IPS DF 4.7 (cell line): ENCODE data around the gene ALOX15.
"Not testable (repeated sequence)": the region's sequence is repeated elsewhere in the genome, so short reads cannot be mapped to it uniquely, and the experiment has no call there.

Experiments used
- DNase-seq: peaks from one replicate; pipeline ENCODE4 v3.0.0-alpha.2; 2013; ENCODE audit warnings: low spot score; ENCODE audit errors: extremely low read depth

Gene ALOX15, protein sequence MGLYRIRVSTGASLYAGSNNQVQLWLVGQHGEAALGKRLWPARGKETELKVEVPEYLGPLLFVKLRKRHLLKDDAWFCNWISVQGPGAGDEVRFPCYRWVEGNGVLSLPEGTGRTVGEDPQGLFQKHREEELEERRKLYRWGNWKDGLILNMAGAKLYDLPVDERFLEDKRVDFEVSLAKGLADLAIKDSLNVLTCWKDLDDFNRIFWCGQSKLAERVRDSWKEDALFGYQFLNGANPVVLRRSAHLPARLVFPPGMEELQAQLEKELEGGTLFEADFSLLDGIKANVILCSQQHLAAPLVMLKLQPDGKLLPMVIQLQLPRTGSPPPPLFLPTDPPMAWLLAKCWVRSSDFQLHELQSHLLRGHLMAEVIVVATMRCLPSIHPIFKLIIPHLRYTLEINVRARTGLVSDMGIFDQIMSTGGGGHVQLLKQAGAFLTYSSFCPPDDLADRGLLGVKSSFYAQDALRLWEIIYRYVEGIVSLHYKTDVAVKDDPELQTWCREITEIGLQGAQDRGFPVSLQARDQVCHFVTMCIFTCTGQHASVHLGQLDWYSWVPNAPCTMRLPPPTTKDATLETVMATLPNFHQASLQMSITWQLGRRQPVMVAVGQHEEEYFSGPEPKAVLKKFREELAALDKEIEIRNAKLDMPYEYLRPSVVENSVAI

DNA sequence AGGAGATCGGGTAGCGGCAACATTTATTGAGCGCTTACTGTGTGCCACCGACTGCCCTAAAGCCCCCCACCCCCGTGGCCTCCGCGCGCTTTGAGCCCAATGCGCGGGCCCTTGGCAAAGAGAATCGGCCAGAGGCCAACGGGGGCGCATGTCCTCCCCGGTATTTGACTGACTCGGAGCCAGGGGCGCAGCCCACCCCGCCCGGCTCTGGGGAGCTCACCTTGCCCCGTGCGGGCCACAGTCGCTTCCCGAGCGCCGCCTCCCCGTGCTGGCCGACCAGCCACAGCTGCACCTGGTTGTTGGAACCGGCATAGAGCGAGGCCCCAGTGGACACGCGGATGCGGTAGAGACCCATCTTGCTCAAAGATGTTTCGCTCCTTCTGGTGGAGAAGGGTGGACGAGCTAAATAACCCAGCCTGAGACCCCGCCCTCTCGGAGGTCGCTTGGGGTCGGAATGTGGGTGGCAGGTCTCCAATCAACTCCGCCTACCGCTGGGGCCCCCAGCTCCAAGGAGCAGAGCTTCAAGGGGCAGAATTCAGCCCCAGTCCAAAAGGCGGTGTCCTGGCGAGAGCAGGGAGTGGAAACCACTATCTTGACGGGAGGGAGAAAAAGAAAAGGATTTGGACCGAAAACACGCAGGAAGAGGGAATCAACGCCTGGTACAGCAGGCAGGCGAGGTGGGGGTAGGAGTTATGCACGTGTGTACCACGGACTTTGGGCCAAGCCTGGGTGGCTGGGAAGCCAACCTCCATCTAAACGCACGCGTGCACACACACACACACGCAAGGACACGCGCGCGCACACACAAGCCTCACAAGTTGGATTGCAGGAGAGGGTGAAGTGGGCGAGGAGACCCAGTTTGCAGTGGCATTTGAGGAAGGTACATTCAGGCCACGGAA, at the start of gene ALOX15:
ALOX15 (minus strand) TSS at position 382 of the 899 bp plus-strand sequence; CDS start at position 355, 27 bp downstream.
- no peak for DNase-seq

DNA sequence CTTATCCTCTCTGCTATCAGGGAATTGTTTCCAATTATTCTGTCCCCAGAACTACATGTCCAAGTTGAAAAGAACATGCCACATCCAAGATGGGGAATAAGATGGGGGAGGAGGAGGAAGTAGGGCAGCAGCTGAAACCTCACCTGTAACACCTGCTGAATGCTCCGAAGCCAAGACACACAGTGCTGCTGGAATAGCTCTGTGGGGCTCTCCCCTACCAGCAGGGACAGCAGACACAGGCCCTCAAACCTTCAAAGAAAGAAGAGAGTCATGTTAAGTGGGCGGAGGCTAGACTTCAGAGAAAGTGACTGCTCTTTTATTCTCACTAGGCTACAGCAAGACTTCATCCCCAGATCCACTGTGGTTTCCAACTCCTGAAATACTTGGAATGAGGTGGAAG, 49.3 kb upstream of the ALOX15 start:
- DNase-seq: no peak

DNA sequence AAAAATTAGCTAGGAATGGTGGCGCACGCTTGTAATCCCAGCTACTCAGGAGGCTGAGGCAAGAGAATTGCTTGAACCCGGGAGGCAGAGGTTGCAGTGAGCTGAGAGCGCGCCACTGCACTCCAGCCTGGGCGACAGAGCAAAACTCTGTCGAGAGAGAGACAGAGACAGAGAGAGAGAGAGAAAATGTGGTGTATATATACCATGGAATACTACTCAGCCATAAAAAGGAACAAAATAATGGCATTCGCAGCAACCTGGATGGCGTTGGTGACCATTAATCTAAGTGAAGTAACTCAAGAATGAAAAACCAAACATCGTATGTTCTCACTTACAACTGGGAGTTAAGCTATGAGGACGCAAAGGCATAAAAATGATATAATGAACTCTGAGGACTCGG, 48.4 kb upstream of the ALOX15 start:
- DNase-seq: not testable (repeated sequence)

DNA sequence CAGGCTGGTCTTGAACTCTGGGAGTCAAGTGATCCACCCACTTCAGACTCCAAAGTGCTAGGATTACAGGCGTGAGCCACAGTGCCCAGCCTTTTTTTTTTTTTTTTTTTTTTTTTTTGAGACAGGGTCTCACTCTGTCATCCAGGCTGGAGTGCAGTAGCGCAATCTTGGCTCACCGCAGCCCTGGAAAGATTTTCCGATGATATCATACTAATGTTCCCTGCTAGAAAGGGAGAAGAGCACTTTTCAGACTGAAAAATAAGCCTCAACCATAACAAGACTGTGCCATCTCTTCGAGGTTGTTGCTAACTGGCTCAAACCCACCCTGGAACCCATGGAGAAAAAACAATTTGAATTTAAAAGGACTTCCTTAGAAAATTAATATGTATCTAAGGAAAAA, 42.3 kb upstream of the ALOX15 start:
- not testable (repeated sequence) for DNase-seq

DNA sequence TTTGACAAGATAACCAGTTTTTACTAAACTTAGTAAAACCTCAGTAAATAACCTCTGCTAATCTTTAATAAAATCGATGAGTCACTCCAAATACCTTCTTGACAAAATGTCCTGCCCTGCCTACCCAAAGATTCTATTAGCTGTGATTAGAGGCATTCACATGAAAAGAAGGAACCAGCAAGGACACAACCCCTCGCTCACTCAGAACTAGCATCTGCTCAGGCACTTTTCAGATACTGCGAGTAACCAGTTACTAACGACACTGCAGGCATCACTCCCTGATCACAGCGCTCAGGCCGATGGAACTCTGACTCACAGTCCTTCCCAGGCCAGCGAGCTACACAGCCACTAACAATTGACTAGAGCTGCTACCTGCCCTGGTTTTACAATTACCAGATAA, 38.2 kb upstream of the ALOX15 start:
- DNase-seq: no peak

DNA sequence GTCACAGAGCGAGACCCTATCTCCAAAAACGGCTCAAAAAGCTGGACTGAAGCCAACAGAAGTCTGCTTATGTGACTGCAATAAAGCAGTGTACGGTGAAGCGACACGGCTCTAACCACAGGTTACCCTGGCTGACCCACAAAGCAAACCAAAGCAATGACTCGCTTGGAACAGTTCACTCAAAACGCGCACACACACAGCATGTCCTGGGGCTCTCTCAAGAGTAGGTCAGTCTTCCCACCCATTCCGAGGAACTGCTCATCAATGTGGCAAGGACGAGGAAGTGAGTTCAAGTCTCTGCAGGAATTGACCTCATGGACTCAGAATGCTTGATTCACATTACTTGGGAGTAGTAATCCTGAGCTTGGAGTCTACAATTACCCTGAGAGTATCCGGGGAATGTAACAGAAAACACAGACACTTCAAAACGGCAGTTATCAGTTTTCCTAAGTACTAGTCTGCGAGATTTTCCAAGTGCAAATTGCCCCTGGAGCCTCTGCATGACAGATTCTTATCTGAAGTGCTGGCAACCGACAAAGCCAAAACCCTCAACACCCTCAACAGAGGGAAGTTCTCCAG, 37.1 kb upstream of the ALOX15 start:
- DNase-seq: no peak

DNA sequence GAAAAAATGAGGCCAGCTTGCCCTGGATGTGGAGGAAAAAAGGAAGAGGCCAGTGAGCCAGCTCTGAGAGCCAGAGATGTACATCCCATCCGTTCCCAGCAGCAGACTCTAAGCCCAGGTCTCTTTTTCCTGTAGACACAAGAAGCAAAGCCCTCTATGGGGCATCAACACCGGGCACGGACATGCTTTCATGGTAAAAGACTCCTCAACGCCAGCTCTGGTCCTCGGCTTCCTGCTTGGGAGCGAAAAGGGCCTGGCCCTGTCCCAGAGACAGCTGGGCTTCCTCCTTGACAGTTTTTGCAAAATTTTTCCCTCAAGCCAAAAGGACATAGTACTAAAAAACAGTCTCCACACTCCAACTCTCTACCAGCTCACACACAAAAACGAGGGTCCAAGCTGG, 35.3 kb upstream of the ALOX15 start:
- DNase-seq: no peak

DNA sequence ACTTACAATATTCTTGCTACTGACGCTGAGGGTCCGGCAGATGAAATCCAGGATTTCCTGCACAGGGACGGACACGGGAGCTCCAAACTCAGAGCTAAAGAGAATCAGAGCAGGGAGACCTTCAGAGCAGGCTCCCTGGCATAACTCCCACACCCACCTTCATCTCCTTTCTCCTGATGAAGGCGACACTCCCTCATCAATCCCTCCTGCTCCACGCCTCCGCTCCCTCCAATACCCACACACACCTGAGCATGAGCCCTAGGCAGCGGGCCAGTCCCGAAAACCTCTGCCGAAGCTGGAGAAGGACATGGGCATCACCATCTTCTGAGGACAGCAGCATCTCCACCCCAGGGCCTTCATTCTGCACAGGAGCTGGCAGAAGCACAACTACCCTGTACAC, 34.3 kb upstream of the ALOX15 start:
- DNase-seq: no peak

DNA sequence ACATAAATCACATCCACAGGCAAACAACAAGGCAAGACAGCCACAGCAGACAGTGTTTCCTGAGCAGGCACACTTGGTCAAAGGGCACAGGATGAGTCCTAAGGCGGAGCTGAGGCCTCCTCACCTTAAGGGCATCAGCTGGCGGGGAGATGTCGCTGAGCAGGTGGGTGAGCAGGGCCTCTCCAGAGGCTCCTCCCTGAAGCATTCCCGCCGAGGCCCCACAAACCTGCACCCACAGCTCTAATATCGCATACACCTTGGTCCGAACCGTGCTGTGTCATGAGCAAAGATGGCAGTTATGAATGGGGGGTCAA, 33.2 kb upstream of the ALOX15 start:
- DNase-seq: no peak

DNA sequence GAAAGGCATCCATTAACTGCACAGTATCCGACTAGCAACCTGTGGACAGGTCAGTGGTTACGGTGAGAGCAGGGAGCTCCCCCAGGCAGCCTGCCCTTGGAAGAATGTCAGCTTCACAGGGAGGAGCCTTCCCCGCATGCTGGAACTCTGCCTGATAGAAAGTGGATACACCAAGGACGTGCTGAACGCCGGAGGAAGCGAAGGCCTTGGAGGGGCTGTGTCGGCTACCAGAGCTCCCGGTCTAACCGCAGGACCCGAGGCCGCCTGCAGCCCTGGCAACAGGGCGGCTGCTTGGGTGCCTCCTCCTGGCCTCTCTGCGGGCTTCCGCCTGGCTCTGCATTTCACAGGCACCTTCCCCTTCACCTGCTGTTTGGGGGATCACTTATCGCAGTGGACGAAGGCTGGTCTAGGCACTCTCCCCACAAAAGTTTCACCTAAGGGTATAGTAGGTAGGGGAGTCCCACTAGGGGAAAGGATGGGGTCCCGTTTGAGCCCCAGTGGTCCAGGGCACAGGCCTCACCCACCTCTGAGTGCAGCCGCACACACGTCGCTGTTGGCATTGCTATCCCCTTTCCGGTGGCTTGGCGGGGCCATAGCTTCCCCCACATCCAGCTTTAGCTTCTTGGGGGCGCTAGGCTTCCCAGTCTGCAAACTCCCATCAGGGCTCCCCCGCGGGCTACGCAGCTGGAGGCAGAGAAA, 32.7 kb upstream of the ALOX15 start:
- no peak for DNase-seq

DNA sequence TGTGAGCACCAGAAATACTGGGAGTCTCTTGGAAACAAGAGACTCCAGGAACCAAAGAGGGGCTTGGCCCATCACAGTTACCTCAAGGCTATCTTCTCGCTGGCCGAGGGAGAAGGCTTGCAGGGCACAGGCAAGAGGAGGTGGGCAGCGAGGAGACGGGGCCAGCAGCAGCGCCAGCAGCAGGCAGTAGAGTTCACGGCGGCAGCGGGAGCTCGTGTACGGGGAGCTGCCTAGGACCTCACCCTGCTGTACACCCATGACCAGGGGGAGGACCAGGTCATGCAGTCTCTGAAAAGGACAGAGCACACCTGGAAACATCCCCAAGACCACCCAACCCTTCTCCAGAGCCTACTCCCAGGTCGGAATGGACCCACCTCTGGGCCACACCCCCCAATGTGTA, 31.7 kb upstream of the ALOX15 start:
- no peak for DNase-seq

DNA sequence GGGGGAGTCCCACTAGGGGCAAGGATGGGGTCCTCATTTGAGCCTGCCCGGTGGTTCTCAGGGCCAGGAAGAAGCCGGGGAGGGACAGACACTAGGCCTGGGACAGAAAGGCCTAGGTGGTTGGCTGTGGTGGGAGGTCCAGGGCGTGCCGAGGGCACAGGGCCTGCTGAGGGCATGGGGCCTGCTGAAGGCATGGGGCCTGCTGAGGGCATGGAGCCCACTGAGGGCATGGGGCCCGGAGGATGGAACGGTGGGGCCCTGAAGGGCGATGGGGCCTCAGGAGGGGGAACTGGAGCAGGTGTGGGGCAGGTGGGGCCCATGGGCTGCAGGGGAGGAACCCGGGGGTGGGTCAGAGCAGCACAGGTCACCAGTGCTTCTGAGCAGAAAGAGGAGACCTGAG, 31.3 kb upstream of the ALOX15 start:
- no peak for DNase-seq

DNA sequence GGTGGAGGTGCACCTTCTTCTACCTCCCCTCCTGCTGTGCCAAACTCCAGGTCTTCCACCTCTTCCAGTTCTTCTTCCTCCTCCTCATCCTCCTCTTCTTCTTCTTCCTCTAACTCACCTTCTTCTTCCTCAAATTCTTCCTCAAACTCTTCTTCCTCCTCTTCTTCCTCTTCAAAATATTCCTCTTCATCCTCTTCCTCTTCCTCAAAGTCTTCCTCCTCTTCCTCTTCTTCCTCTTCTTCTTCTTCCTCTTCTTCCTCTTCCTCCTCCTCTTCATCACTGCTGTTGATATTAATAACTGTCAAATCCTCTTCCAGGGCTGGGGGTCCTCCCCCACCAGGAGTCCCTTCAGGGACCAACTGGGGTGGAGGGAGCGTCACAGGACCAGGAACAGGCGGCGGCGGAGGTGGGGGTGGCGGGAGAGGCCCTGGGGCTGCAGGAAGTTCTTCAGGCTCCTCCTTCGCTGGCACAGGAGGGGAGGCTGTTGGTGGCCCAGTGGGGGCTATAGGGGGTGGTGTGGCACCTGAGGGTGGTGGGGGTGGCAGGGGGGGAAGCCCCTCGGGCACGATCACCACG, 30.7 kb upstream of the ALOX15 start:
- DNase-seq: no peak

DNA sequence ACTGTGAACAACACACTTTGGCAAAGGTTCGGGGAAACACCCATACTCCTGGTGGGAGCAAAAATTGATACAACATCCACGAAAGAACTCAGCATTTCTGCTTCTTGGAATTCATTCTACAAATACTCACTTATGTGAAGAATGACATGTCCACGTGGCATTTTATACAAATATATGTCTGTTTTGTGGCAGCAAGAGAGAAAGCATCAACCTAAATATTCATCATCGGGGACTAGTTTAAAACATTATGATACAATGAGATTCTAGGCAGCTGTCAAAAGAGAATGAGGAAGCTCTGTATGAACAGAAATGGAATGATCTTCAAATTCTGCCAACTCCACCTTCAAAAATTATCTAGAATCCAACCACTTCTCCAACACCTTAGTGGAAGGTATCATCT, 25.7 kb upstream of the ALOX15 start:
- no peak for DNase-seq

DNA sequence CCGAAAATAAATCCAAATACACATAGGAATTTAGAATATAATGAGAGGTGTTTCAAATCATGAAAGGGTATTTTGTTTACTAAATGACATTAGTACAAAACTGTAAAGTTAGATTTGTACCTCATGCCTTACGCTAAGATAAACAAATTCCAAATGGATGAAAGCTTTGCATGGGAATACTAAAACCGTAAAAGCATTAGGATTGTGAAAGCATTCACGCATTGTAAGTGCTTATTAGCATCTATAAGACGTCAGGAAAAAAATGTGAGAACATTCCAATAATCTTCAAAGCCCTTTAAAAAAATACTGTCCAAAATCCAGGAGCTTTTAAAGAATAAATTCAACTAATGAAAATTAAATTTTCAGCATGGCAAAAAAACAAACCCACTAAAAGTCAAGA, 24.8 kb upstream of the ALOX15 start:
- DNase-seq: no peak

DNA sequence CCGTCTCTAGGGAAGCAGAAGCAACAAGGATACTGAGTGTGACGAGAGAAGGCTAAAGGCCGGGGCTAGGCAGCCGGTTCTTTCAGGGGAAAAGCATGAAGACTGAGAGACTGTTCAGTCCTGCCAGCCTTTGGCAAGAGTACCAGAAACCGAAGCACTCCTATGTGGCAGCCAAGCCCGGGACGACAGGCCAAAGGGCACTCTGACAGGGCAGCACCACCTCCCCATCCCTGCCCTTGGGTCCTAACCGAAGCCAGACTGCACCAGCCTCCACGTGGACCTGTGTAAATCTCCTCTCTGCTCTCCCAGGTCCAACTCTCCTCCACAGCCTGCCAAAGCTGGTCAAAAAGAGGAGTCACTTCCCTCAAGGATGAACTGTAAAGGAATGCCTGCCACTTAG, 23.5 kb upstream of the ALOX15 start:
- DNase-seq: no peak

DNA sequence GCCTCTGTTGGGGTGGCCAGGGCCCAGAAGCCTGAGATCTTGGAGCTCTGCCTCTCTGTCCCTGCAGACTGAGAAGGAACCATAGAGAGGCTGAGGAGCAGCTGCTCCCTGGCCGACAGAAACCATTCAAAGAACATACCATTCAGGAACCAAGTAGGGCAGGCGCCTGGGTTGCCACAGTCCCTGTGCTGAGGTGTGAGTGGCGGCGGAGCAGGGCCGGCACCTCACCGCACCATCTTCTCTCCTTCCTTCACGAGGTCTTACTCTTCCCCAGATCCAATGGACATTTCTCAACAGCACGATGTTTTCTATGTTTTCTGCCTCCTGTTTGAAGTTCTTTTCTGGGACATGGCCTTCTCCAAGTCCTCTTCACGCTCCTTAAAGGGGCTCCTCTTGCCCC, 22.8 kb upstream of the ALOX15 start:
- no peak for DNase-seq

DNA sequence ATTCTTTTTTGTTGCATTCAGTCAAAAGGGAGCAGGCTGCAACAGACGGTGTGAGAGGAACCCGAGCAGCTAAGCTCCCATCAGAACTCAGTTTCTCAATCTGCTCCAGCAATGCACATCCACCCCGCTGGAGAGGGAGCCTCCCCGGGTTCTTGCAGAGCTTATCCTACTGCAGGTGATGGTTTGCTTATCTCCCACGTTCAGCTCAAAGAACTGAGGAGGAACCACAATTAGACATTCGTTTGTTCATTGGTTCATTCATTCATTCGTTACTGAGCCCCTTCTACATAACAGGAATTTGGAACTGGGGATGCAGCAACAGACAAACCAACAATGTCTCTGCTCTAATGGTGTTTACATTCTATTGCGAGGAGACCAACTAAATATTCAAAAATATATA, 22.2 kb upstream of the ALOX15 start:
- DNase-seq: no peak

DNA sequence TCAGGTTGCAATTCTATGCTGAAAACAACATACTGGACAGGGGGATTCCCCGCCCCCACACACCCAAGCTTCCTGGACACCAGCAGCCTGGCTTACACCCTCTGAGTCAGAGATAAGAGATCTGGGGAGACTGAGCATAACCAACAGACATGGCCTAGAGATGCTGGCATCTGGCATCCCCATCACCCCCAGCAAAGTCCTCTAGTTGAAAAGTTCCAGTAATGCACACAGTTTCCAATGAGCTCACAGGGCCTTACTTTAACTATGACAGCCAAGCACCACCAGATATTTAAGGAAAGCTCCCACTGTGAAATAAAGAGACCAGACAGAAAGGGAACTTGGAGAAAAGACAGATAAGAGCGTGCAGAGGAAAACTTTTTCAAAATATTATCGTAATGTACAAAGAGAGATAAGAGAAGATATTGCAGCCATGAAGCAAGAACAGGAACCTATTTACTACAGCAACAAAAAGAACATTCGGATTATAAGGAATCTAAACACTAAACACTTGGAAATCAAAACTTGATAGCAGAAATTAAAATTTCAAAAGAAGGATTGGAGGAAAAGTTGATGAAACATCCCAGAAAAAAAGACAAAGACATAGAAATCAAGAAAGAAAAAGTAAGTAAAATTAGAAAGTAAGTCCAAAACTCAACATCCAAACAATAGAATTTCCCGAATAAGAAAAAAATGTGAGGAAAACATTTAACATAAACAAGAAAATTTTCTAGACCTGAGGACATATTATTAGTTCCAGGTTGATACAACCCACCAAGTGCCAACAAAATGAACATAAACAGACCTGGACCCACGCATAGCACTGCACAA, 17.2 kb upstream of the ALOX15 start:
- DNase-seq: no peak

DNA sequence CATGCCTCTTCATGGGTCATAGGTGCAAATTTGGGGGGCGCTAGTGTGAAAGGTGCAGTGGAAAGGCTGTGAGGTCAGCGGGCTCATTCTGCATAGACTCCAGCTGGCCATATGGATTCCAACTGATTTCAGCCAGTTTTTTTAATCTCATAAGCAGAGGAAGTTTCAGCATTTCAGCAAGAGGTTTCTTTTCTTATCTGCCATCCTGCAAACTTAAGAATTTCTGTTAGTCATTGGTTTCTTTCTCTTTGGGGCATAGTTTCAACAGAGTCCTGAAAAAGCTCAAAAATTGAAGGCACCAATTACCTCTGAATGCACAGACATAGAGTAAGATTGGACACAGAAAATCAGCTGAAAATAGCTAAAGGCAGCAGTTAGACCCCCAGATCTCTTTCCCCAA, 16.2 kb upstream of the ALOX15 start:
- DNase-seq: no peak
